CD4-positive, CD25-positive, alpha-beta regulatory T cell (primary cell): Measurements from ENCODE around the gene AFDN. TPM values are rescaled to one million over a fixed set of nuclear protein-coding genes. Genes with fewer than 3 reads are reported as not detected.

Experiments used
- ATAC-seq, 2 donors: fragments of 150-1000 bp; cut with Tn5 transposase; one replicate each; pipeline ENCODE4 v1.10.0; 2021; ENCODE audit warnings: low read depth in 2 of 2, moderate number of reproducible peaks in 2 of 2, moderate library complexity in 1 of 2
- DNase-seq, 3 donors: peaks; one replicate each; pipeline versions ENCODE4 v3.0.0 to v3.0.0-alpha.2; 2012 to 2022; ENCODE audit warnings: mixed read lengths in 1 of 3
- H3K27ac ChIP-seq: one replicate; pipeline ENCODE4 v1.7.0; 2013; ENCODE audit warnings: mild to moderate bottlenecking, low read length; ENCODE audit not compliant: insufficient read depth, poor library complexity, severe bottlenecking
- H3K27me3 ChIP-seq: one replicate; pipeline ENCODE4 v1.7.0; 2013; ENCODE audit warnings: low read length; ENCODE audit not compliant: control insufficient read depth, insufficient read depth
- H3K36me3 ChIP-seq: one replicate; pipeline ENCODE4 v1.7.0; 2013; ENCODE audit warnings: mild to moderate bottlenecking, low read length, moderate library complexity; ENCODE audit not compliant: control insufficient read depth, insufficient read depth
- H3K4me1 ChIP-seq: 2 replicates; pipeline ENCODE4 v1.7.0; 2013; ENCODE audit warnings: mild to moderate bottlenecking, low read length; ENCODE audit not compliant: insufficient read depth, control insufficient read depth, poor library complexity, severe bottlenecking
- H3K4me3 ChIP-seq: one replicate; pipeline ENCODE4 v1.7.0; 2013; ENCODE audit warnings: low read depth, mild to moderate bottlenecking, low read length, moderate library complexity
- H3K9me3 ChIP-seq, 2 experiments: 1 replicate in 1 of 2; 2 replicates in 1 of 2; pipeline ENCODE4 v1.7.0; 2013; ENCODE audit warnings: low read length in 2 of 2, mild to moderate bottlenecking in 1 of 2, moderate library complexity in 1 of 2; ENCODE audit not compliant: control insufficient read depth in 2 of 2
- H3K27ac Mint-ChIP-seq, 3 donors: one replicate each; pipeline ENCODE4 v1.8.0; 2020 to 2022; ENCODE audit warnings: mild to moderate bottlenecking in 3 of 3, mixed read lengths in 3 of 3, moderate library complexity in 2 of 3
- H3K27me3 Mint-ChIP-seq: one replicate; pipeline ENCODE4 v1.8.0; 2022; ENCODE audit warnings: mild to moderate bottlenecking, mixed read lengths
- H3K36me3 Mint-ChIP-seq: one replicate; pipeline ENCODE4 v1.8.0; 2020; ENCODE audit warnings: mixed read lengths
- H3K4me1 Mint-ChIP-seq, 4 donors: one replicate each; pipeline ENCODE4 v1.8.0; 2020 to 2022; ENCODE audit warnings: mixed read lengths in 4 of 4, mild to moderate bottlenecking in 1 of 4
- H3K4me3 Mint-ChIP-seq, 4 donors: one replicate each; pipeline ENCODE4 v1.8.0; 2020 to 2022; ENCODE audit warnings: mild to moderate bottlenecking in 4 of 4, mixed read lengths in 4 of 4, moderate library complexity in 3 of 4
- H3K9me3 Mint-ChIP-seq, 7 donors: one replicate each; pipeline ENCODE4 v1.8.0; 2020 to 2022; ENCODE audit warnings: mixed read lengths in 7 of 7, mild to moderate bottlenecking in 3 of 7, moderate library complexity in 2 of 7
- polyA plus RNA-seq, 4 donors: library from polyadenylated mRNA; unstranded; fragments of 300-500 nt; fragmentation: Illumina TruSeq; gene quantifications; one replicate each; pipeline ENCODE4 v1.2.3, GENCODE V29; 2021
- total RNA-seq: library from RNA; stranded (reverse); gene quantifications from one replicate; pipeline ENCODE4 v1.2.3, GENCODE V29; 2022

AFDN gene
- total and polyA plus RNA-seq, 5 donors from 2014 or later: 2.0 to 39.9 (median 3.1) TPM

GRCh38 chr6:167826230-167826895, 348 bp upstream of the AFDN start:
- peaks cover 0 to 2% (median 0%) of the 10 kb centered on the region in 7 donors for H3K9me3 Mint-ChIP-seq
- H3K27me3 ChIP-seq: peaks cover 22% of the 10 kb centered on the region
- ATAC-seq (peak; percentile 89 to 90), DNase-seq (peak; percentile 48 to 69 (median 50))
- H3K4me3 Mint-ChIP-seq: peak overlapping the region; percentile 83 to 94 (median 85)
- H3K36me3 ChIP-seq: no peaks in the 10 kb centered on the region
- H3K4me3 ChIP-seq: no peak overlapping the region
- H3K27ac Mint-ChIP-seq: peak overlapping the region in 1 of 3 donors; percentile 80
- H3K9me3 ChIP-seq: no peaks in the 10 kb centered on the region
- H3K4me1 Mint-ChIP-seq: peaks cover 15 to 50% (median 27%) of the 10 kb centered on the region in 4 donors
- H3K4me1 ChIP-seq: peaks cover 17% of the 10 kb centered on the region
- H3K36me3 Mint-ChIP-seq: no peaks in the 10 kb centered on the region
- H3K27me3 Mint-ChIP-seq: peaks cover 62% of the 10 kb centered on the region
- no peak overlapping the region for H3K27ac ChIP-seq

GRCh38 chr6:167827583-167828324, 1.0 kb downstream of the AFDN start:
- H3K4me3 Mint-ChIP-seq: peak overlapping the region; percentile 87 to 96 (median 88)
- Histone ChIP-seq H3K27ac (no peak overlapping the region), H3K9me3 (no peaks in the 10 kb centered on the region), H3K4me3 (peak overlapping the region; percentile 72), H3K4me1 (peaks cover 17% of the 10 kb centered on the region), H3K27me3 (peaks cover 26% of the 10 kb centered on the region), H3K36me3 (no peaks in the 10 kb centered on the region)
- H3K36me3 Mint-ChIP-seq: no peaks in the 10 kb centered on the region
- H3K27ac Mint-ChIP-seq: peak overlapping the region in 2 of 3 donors; percentile 76
- peaks cover 0 to 2% (median 0%) of the 10 kb centered on the region in 7 donors for H3K9me3 Mint-ChIP-seq
- peak in 2 of 3 donors; percentile 13 to 33 for DNase-seq
- H3K27me3 Mint-ChIP-seq: peaks cover 67% of the 10 kb centered on the region
- ATAC-seq: peak in 1 of 2 donors; percentile 3
- peaks cover 21 to 54% (median 31%) of the 10 kb centered on the region in 4 donors for H3K4me1 Mint-ChIP-seq

- Mint-ChIP-seq H3K9me3 (peaks cover 0 to 2% (median 0%) of the 10 kb centered on the region in 7 donors), H3K27me3 (peaks cover 73% of the 10 kb centered on the region), H3K4me3 (peak overlapping the region; percentile 87 to 96 (median 88)), H3K4me1 (peaks cover 21 to 60% (median 34%) of the 10 kb centered on the region in 4 donors), H3K36me3 (no peaks in the 10 kb centered on the region), H3K27ac (peak overlapping the region in 1 of 3 donors; percentile 76)
- Histone ChIP-seq H3K36me3 (no peaks in the 10 kb centered on the region), H3K27ac (no peak overlapping the region), H3K4me3 (peak overlapping the region; percentile 72), H3K27me3 (peaks cover 26% of the 10 kb centered on the region), H3K9me3 (no peaks in the 10 kb centered on the region), H3K4me1 (peaks cover 17% of the 10 kb centered on the region)
- DNase-seq (peak in 1 of 3 donors; percentile 19), ATAC-seq (no peak)
Observed at GRCh38 chr6:167828325-167828956, 1.7 kb downstream of the AFDN start.

- H3K27me3 ChIP-seq: peaks cover 25% of the 10 kb centered on the region
- Mint-ChIP-seq H3K4me3 (peak overlapping the region; percentile 38 to 75 (median 58)), H3K9me3 (peaks cover 0 to 2% (median 0%) of the 10 kb centered on the region in 7 donors), H3K36me3 (no peaks in the 10 kb centered on the region), H3K4me1 (peaks cover 16 to 63% (median 33%) of the 10 kb centered on the region in 4 donors), H3K27ac (no peak overlapping the region), H3K27me3 (peaks cover 65% of the 10 kb centered on the region)
- ATAC-seq (no peak), DNase-seq (no peak)
- peaks cover 17% of the 10 kb centered on the region for H3K4me1 ChIP-seq
- H3K27ac ChIP-seq: no peak overlapping the region
- H3K9me3 ChIP-seq: no peaks in the 10 kb centered on the region
- H3K4me3 ChIP-seq: peak overlapping the region; percentile 27
- no peaks in the 10 kb centered on the region for H3K36me3 ChIP-seq
Observed at GRCh38 chr6:167829513-167829912, 2.8 kb downstream of the AFDN start.

GRCh38 chr6:167831281-167831828, 4.6 kb downstream of the AFDN start:
- Mint-ChIP-seq H3K4me3 (peak overlapping the region in 2 of 4 donors; percentile 66 to 91), H3K4me1 (peaks cover 13 to 45% (median 32%) of the 10 kb centered on the region in 4 donors), H3K27me3 (peaks cover 54% of the 10 kb centered on the region), H3K27ac (peak overlapping the region in 1 of 3 donors; percentile 48), H3K9me3 (peaks cover 0 to 2% (median 0%) of the 10 kb centered on the region in 7 donors), H3K36me3 (no peaks in the 10 kb centered on the region)
- DNase-seq (peak in 1 of 3 donors; percentile 56), ATAC-seq (no peak)
- no peaks in the 10 kb centered on the region for H3K9me3 ChIP-seq
- no peak overlapping the region for H3K27ac ChIP-seq
- peaks cover 24% of the 10 kb centered on the region for H3K27me3 ChIP-seq
- H3K4me3 ChIP-seq: peak overlapping the region; percentile 28
- no peaks in the 10 kb centered on the region for H3K36me3 ChIP-seq
- peaks cover 9% of the 10 kb centered on the region for H3K4me1 ChIP-seq

GRCh38 chr6:167832497-167833395, 6.0 kb downstream of the AFDN start:
- Mint-ChIP-seq H3K27ac (peak overlapping the region in 1 of 3 donors; percentile 6), H3K36me3 (no peaks in the 10 kb centered on the region), H3K4me3 (peak overlapping the region in 2 of 4 donors; percentile 19 to 44), H3K4me1 (peaks cover 13 to 43% (median 31%) of the 10 kb centered on the region in 4 donors), H3K9me3 (peaks cover 0 to 2% (median 0%) of the 10 kb centered on the region in 7 donors), H3K27me3 (peaks cover 50% of the 10 kb centered on the region)
- DNase-seq: no peak
- no peaks in the 10 kb centered on the region for H3K36me3 ChIP-seq
- H3K4me1 ChIP-seq: peaks cover 5% of the 10 kb centered on the region
- ATAC-seq: no peak
- H3K4me3 ChIP-seq: peak overlapping the region; percentile 3
- peaks cover 24% of the 10 kb centered on the region for H3K27me3 ChIP-seq
- H3K27ac ChIP-seq: no peak overlapping the region
- H3K9me3 ChIP-seq: no peaks in the 10 kb centered on the region
